Measurements from ENCODE around the gene NDUFB10. TPM values are rescaled to one million over a fixed set of nuclear protein-coding genes. Genes with fewer than 3 reads are reported as not detected.

NDUFB10 gene
- total and polyA plus RNA-seq, 10 of the 15 experiments (the other 5 are each of a cell fraction or from before 2014, with no cell fraction given) = 52.2 to 319 (median 130) TPM

- DNase-seq (ENCODE audit: low read depth, low spot score) (no peak), FAIRE-seq (no peak), ATAC-seq (no peak)
- Histone ChIP-seq H3K9ac (ENCODE audit: control insufficient read depth, insufficient read depth, low read length) (no peak overlapping the region), H3K4me1 (ENCODE audit: control insufficient read depth, insufficient read depth, low read length) (no peaks in the 10 kb centered on the region), H3K79me2 (ENCODE audit: control insufficient read depth, insufficient read depth, low read length) (no peaks in the 10 kb centered on the region), H4K20me1 (ENCODE audit: control insufficient read depth, insufficient read depth) (no peaks in the 10 kb centered on the region), H3K27ac (ENCODE audit: control insufficient read depth, insufficient read depth) (no peak overlapping the region), H2AFZ (ENCODE audit: control insufficient read depth, low read depth, low read length) (no peak overlapping the region), H3K27me3 (replicated peaks in 1 of 2; ENCODE audit: control insufficient read depth in 2 of 2, insufficient read depth in 2 of 2, low read length in 1 of 2) (peaks cover 6 to 7% of the 10 kb centered on the region in 2 experiments; a peak in 3 of 4 replicates), H3K9me3 (replicated peaks; ENCODE audit: control insufficient read depth, insufficient read depth, low read length) (no peaks in the 10 kb centered on the region), H3K4me3 (no peak overlapping the region), H3K36me3 (ENCODE audit: control insufficient read depth in 2 of 2, insufficient read depth in 2 of 2, low read length in 1 of 2) (no peaks in the 10 kb centered on the region; a peak in 1 of 4 replicates), H3K4me2 (ENCODE audit: control insufficient read depth, insufficient read depth) (no peak overlapping the region)
- SMC1A ChIA-PET (ENCODE audit: uncharacterized antibody, unreplicated experiment) = no interaction called here
- 0% methylated on average over 1 of the region's 5 CpGs for WGBS (ENCODE audit: insufficient coverage, insufficient replicate concordance, low lambda C conversion rate, missing lambda C conversion rate)
- intact Hi-C loops (cut with micrococcal nuclease; ENCODE audit: unreplicated experiment) = no loop called here
- CTCF ChIA-PET = interaction anchor here (2.3 kb wide), 1 partner anchor 12 kb away, joined by 6 read pairs; no protein-coding TSS in a partner anchor
- POLR2A ChIA-PET = no interaction called here
- in situ Hi-C loops (cut with MboI) = no loop called here
- BruUV-seq (replicated peaks) = no TSS peak
- TF ChIP-seq RFX5 (IDR thresholded peaks at IDR 0.05; ENCODE audit: low read depth, low read length) (no peak), BCLAF1 (IDR thresholded peaks at IDR 0.05) (no peak), USF1 (IDR thresholded peaks at IDR 0.05; ENCODE audit: borderline replicate concordance, extremely low read length, insufficient read depth, low read depth, low read length) (no peak), ZNF217 (IDR thresholded peaks at IDR 0.05) (no peak)
- RAD21 ChIA-PET (ENCODE audit: unreplicated experiment) = no interaction called here
These were observed 42.7 kb upstream of the NDUFB10 start for GRCh38 chr16:1916640-1916990.

All from GM12878 (cell line).